H1 (cell line): ENCODE data around the gene LDLRAD4. TPM values are rescaled to one million over a fixed set of nuclear protein-coding genes. Genes with fewer than 3 reads are reported as not detected.

ENCODE experiments used
- CHD2 ChIP-seq: IDR thresholded peaks from 2 replicates; pipeline ENCODE4 v1.6.1; 2012; ENCODE audit warnings: low read length, improper control_type of control experiment
- polyA plus RNA-seq, 7 experiments: library from polyadenylated mRNA; depleted of rRNA in 3 of 7; stranded (reverse) in 5 of 7; unstranded in 2 of 7; fragments of >200 nt in 5 of 7; fragments of 200-250 nt in 2 of 7; gene quantifications; 1 replicate in 5 of 7; 2 replicates in 1 of 7; 4 replicates in 1 of 7; pipeline versions ENCODE4 v1.2.1 to v1.2.3, GENCODE V29; 2011 to 2013; ENCODE audit warnings: missing spikeins in 2 of 7, mixed read lengths in 2 of 7
- total RNA-seq: library from RNA; stranded (reverse); fragmentation: NEBNext Ultra II Directional; extraction: Animal tissue kit (Norgen Biotek cat#: 25700); gene quantifications from 2 replicates; pipeline ENCODE4 v1.2.1, GENCODE V29; 2021
- TF ChIP-seq, protein P1 (sequence below), 3 experiments: IDR thresholded peaks; 1 replicate in 2 of 3; 2 replicates in 1 of 3; pipeline versions ENCODE4 v1.5.1 to v1.6.1; 2011; ENCODE audit warnings: low read length in 3 of 3, mild to moderate bottlenecking in 3 of 3, inconsistent platforms in 2 of 3, low read depth in 1 of 3, moderate library complexity in 1 of 3; ENCODE audit not compliant: insufficient read depth in 1 of 3; ENCODE audit errors: control extremely low read depth in 1 of 3

Gene LDLRAD4
- total and polyA plus RNA-seq, 2 of the 8 experiments (the other 6 are each of a cell fraction or from before 2014, with no cell fraction given) = 0.77 to 1.4 TPM

DNA sequence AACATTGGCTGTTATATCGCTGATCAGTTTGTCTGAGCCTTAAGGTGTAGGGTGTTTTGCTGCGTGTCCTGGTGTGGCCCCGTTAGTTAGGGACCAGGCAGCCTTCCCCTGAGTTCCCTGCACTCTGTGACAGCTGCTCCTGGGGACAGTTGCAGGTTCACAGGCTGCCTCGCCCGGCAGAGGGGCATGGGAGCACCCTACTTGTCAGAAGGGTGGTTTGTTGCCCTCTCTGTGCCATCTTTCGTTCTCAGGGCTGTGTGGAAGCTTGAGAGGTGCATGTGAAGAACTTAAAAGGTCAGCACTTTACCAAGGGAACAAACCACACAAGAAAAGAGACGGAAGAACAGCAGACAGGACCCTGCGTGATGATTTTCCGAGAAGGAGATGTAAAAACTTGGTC, 159.6 kb downstream of the LDLRAD4 start (continued):
- TF ChIP-seq, protein P1, sequence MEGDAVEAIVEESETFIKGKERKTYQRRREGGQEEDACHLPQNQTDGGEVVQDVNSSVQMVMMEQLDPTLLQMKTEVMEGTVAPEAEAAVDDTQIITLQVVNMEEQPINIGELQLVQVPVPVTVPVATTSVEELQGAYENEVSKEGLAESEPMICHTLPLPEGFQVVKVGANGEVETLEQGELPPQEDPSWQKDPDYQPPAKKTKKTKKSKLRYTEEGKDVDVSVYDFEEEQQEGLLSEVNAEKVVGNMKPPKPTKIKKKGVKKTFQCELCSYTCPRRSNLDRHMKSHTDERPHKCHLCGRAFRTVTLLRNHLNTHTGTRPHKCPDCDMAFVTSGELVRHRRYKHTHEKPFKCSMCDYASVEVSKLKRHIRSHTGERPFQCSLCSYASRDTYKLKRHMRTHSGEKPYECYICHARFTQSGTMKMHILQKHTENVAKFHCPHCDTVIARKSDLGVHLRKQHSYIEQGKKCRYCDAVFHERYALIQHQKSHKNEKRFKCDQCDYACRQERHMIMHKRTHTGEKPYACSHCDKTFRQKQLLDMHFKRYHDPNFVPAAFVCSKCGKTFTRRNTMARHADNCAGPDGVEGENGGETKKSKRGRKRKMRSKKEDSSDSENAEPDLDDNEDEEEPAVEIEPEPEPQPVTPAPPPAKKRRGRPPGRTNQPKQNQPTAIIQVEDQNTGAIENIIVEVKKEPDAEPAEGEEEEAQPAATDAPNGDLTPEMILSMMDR (IDR thresholded peaks at IDR 0.05; ENCODE audit: control extremely low read depth in 1 of 3, insufficient read depth in 1 of 3, low read depth in 1 of 3, low read length in 3 of 3) = no peak
- no peak for TF ChIP-seq CHD2
